K562 (cell line): Measurements from ENCODE around the gene CCDC106. TPM values are rescaled to one million over a fixed set of nuclear protein-coding genes. Genes with fewer than 3 reads are reported as not detected.

Experiments used
- ATAC-seq: fragments of 200-7000 bp; cut with Tn5 transposase; 3 replicates; pipeline ENCODE4 v1.9.1; 2020; ENCODE audit warnings: moderate library complexity
- BruUV-seq: library from RNA; stranded (reverse); fragments of 400-500 nt; replicated peaks from 2 replicates; lab custom pipeline; 2021; lab: Mats Ljungman, UMichigan
- CTCF ChIA-PET: fragments of 300-600 bp; formaldehyde crosslinking; extraction: SDS; loops from one replicate; lab custom pipeline; 2021; ENCODE audit warnings: low intra/inter-chr PET ratio; lab: Yijun Ruan, JAX
- POLR2A ChIA-PET: fragments of 300-600, 350-650 bp; sonication (Branson Sonifier 250); formaldehyde crosslinking; extraction: SDS; loops from one replicate; lab custom pipeline; 2021; ENCODE audit warnings: antibody characterized with exemption, inconsistent platforms; lab: Yijun Ruan, JAX
- DNase-seq, 4 experiments: peaks; one replicate each; pipeline versions ENCODE4 v3.0.0 to v3.0.0-alpha.2; 2011 to 2018; ENCODE audit warnings: low spot score in 3 of 4, mixed read lengths in 3 of 4; ENCODE audit errors: extremely low read depth in 1 of 4
- FAIRE-seq: peaks from 2 replicates; lab custom pipeline; 2011; peaks lifted over from hg19 to GRCh38; lab: Jason Lieb, UNC
- H2AFZ ChIP-seq: 2 replicates; pipeline ENCODE4 v1.6.0; 2011; ENCODE audit warnings: low read depth, low read length, control low read depth, inconsistent platforms
- H3K27ac ChIP-seq: fragments of 200-600 bp; 3 replicates; pipeline ENCODE4 v1.8.0; 2011; ENCODE audit warnings: low read depth, mild to moderate bottlenecking, control low read depth, inconsistent platforms, low read length, moderate library complexity, mixed read lengths; ENCODE audit errors: extremely low read depth
- H3K27me3 ChIP-seq, 2 experiments: fragments of 300-600 bp in 1 of 2; 2 replicates in 1 of 2; 3 replicates in 1 of 2; pipeline versions ENCODE4 v1.6.0 to v1.8.0; 2011; ENCODE audit warnings: inconsistent platforms in 2 of 2, low read length in 2 of 2, mild to moderate bottlenecking in 1 of 2, mixed read lengths in 1 of 2, moderate library complexity in 1 of 2; ENCODE audit not compliant: control insufficient read depth in 2 of 2, insufficient read depth in 2 of 2
- H3K36me3 ChIP-seq: fragments of 300-600 bp; 3 replicates; pipeline ENCODE4 v1.8.0; 2011; ENCODE audit warnings: mild to moderate bottlenecking, low read length, inconsistent platforms; ENCODE audit not compliant: control insufficient read depth, insufficient read depth
- H3K4me1 ChIP-seq, 2 experiments: fragments of 200-600 bp in 1 of 2; replicated peaks in 1 of 2; 2 replicates in 1 of 2; 3 replicates in 1 of 2; pipeline versions ENCODE4 v1.5.1 to v1.8.0; 2011; ENCODE audit warnings: inconsistent platforms in 2 of 2, low read length in 2 of 2, mild to moderate bottlenecking in 1 of 2, mixed read lengths in 1 of 2, moderate library complexity in 1 of 2; ENCODE audit not compliant: control insufficient read depth in 2 of 2, insufficient read depth in 2 of 2
- H3K4me2 ChIP-seq: 2 replicates; pipeline ENCODE4 v1.6.1; 2011; ENCODE audit warnings: low read length, control low read depth, inconsistent platforms, mixed read lengths; ENCODE audit not compliant: insufficient read depth
- H3K4me3 ChIP-seq: fragments of 200-600 bp; sonication (generic), shearing (Covaris generic); 2 replicates; pipeline ENCODE4 v1.5.1; 2016; ENCODE audit warnings: control low read depth, inconsistent platforms
- H3K79me2 ChIP-seq: fragments of 200-600 bp; 3 replicates; pipeline ENCODE4 v1.8.0; 2011; ENCODE audit warnings: low read length, inconsistent platforms; ENCODE audit not compliant: control insufficient read depth, insufficient read depth
- H3K9ac ChIP-seq, 2 experiments: 2 replicates each; pipeline versions ENCODE4 v1.6.0 to v1.6.1; 2011; ENCODE audit warnings: low read depth in 2 of 2, low read length in 2 of 2, control low read depth in 1 of 2, inconsistent platforms in 1 of 2, mild to moderate bottlenecking in 1 of 2, mixed read lengths in 1 of 2; ENCODE audit not compliant: insufficient read depth in 1 of 2
- H3K9me1 ChIP-seq: one replicate; pipeline ENCODE4 v1.6.0; 2011; ENCODE audit warnings: inconsistent platforms, mild to moderate bottlenecking, low read length, moderate library complexity; ENCODE audit not compliant: control insufficient read depth, insufficient read depth
- H3K9me3 ChIP-seq: replicated peaks from 2 replicates; pipeline ENCODE4 v1.5.1; 2011; ENCODE audit warnings: low read depth, low read length, inconsistent platforms; ENCODE audit not compliant: control insufficient read depth, insufficient read depth
- H4K20me1 ChIP-seq: replicated peaks from 2 replicates; pipeline ENCODE4 v1.6.1; 2011; ENCODE audit warnings: low read length, inconsistent platforms, mixed read lengths; ENCODE audit not compliant: control insufficient read depth, insufficient read depth
- CBFA2T2 ChIP-seq: fragments of 450-650 bp; conservative IDR thresholded peaks from 2 replicates; pipeline ENCODE4 v1.6.1; 2017; ENCODE audit warnings: mild to moderate bottlenecking
- CREM ChIP-seq: IDR thresholded peaks from 2 replicates; pipeline ENCODE4 v1.6.1; 2014; ENCODE audit warnings: antibody characterized with exemption, low read depth
- EHMT2 ChIP-seq: fragments of 450-650 bp; IDR thresholded peaks from 2 replicates; pipeline ENCODE4 v1.6.1; 2018; ENCODE audit warnings: antibody characterized with exemption
- KLF13 ChIP-seq: fragments of 450-650 bp; IDR thresholded peaks from 2 replicates; pipeline ENCODE4 v1.6.1; 2016; ENCODE audit warnings: missing genetic modification characterization, low read depth, mild to moderate bottlenecking, missing compliant biosample characterization, moderate library complexity, borderline replicate concordance
- MECOM ChIP-seq: fragments of 250-450 bp; sonication (Bioruptor Pico); IDR thresholded peaks from 2 replicates; pipeline ENCODE4 v1.8.0; 2022; ENCODE audit warnings: inconsistent platforms
- RB1 ChIP-seq: fragments of 450-650 bp; IDR thresholded peaks from 2 replicates; pipeline ENCODE4 v1.6.1; 2017; ENCODE audit warnings: low read depth, mild to moderate bottlenecking
- SIN3B ChIP-seq: fragments of 450-650 bp; IDR thresholded peaks from 2 replicates; pipeline ENCODE4 v1.6.1; 2017; ENCODE audit warnings: low read depth, mild to moderate bottlenecking, moderate library complexity
- ZNF274 ChIP-seq: IDR thresholded peaks from 2 replicates; pipeline ENCODE4 v1.6.1; 2011; ENCODE audit warnings: low read depth, mild to moderate bottlenecking, low read length, moderate library complexity, borderline replicate concordance
- WGBS: fragments of 100-300 bp; shearing (Covaris generic); methylation state at CpG from one replicate; pipeline ENCODE4 v1.1.6; 2016; ENCODE audit warnings: low coverage, mixed read lengths; ENCODE audit not compliant: insufficient coverage; ENCODE audit errors: missing lambda C conversion rate; 5-methylcytosine and 5-hydroxymethylcytosine counted together
- in situ Hi-C: fragments of 300-500 bp; cut with MboI; formaldehyde crosslinking; loops from 4 replicates; pipeline ENCODE4 v1.15.0; 2018; ENCODE audit warnings: inconsistent platforms, mixed read lengths
- intact Hi-C: fragments of 100-400 bp; cut with micrococcal nuclease; formaldehyde crosslinking; loops from 2 replicates; pipeline ENCODE4 v1.14.2; 2022
- polyA plus RNA-seq, 8 experiments: library from polyadenylated mRNA; depleted of rRNA in 4 of 8; stranded (reverse) in 5 of 8; unstranded in 3 of 8; fragments of >200 nt; fragmentation: Nextera tagmentation in 2 of 8; fragmentation: Illumina TruSeq in 1 of 8; extraction: Ambion mirVana in 2 of 8; extraction: Trizol in 1 of 8; gene quantifications; 2 replicates each; pipeline versions ENCODE4 v1.2.1 to v1.2.3, GENCODE V29; 2011 to 2014; ENCODE audit warnings: inconsistent platforms in 1 of 8, missing spikeins in 1 of 8
- total RNA-seq, 7 experiments: library from RNA; depleted of rRNA in 6 of 7; stranded (reverse); fragments of >200 nt in 6 of 7; fragmentation: Illumina TruSeq in 2 of 7; extraction: Trizol in 2 of 7; gene quantifications; 2 replicates each; pipeline versions ENCODE4 v1.2.1 to v1.2.3, GENCODE V29; 2011 to 2021; ENCODE audit warnings: low replicate concordance in 1 of 7
- TF ChIP-seq, protein P1 (sequence below), 2 experiments: fragments of 450-650 bp; IDR thresholded peaks; 2 replicates each; pipeline ENCODE4 v1.6.1; 2016
- TF ChIP-seq, protein P2 (sequence below): fragments of 450-650 bp; formaldehyde crosslinking; conservative IDR thresholded peaks from 2 replicates; pipeline ENCODE4 v1.4.0; 2022; ENCODE audit warnings: mild to moderate bottlenecking, missing genetic modification characterization

CCDC106 gene
- total and polyA plus RNA-seq, 9 of the 15 experiments (the other 6 are each of a cell fraction or from before 2014, with no cell fraction given): 0.10 to 27.5 (median 15.0) TPM; not detected in 1

DNA sequence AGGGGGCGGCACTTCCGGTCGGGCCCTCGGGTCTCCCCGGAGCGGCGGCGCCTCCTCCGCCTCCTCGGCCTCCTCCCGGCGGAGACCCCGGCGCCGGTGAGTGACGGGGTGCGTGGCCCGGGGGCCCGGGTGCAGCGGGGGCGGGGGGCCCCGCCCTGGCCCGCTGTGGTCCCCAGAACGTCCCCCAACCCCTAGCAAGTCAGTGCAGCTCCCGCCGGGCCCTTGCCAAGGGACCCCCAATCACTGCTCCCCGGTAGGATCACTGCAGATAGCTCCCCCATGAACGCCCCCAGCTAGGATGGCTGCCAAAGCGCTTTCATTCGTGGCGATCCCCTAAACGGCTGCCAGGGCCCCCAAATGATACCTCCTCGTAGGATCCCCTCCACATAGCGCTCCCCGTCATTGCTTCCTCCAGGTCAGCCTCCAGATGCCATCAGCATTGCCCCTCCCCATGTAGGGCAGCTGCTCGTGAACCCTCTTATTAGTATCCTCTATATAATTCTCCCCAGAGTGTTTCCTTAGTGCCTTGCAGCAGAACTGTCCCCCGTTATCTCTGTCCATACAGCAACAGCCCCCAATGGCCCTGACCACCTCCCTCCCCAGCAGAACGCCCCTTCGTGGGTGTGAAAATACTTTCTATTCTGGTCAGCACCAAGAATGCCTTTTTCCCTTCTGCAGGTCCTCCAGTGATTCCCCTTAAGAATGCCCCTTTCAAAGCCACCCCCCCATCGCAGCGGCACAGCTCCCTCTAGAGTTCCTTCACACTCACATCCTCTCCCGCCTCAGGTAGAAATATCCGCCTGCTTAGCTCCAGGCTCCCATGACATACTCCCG, 42.2 kb upstream of the CCDC106 start, which contains the start of gene ZNF865:
Gene ZNF865, plus strand, starts transcription at position 11 of the 834 bp plus-strand sequence. CDS start 7,972 bp downstream, outside the sequence.
- FAIRE-seq: peak; percentile 92
- Histone ChIP-seq H3K9me1 (no peaks in the 10 kb centered on the region), H3K4me3 (peak within 1 kb of the TSS; percentile 84), H3K4me2 (peak within 1 kb of the TSS; percentile 97), H3K9me3 (0 out of 2 replicates have a peak, but pooled peaks cover 2% of the 10 kb centered on the region), H2AFZ (peak within 1 kb of the TSS; percentile 84), H3K4me1 (peaks cover 24 to 38% of the 10 kb centered on the region in 2 experiments), H3K27ac (peak within 1 kb of the TSS; percentile 87), H3K79me2 (peaks cover 26% of the 10 kb centered on the region), H3K9ac (peak within 1 kb of the TSS; percentile 80 to 93), H4K20me1 (no peaks in the 10 kb centered on the region), H3K36me3 (peaks cover 16% of the 10 kb centered on the region; the same call in 2 of the 3 replicates), H3K27me3 (no peaks in the 10 kb centered on the region)
- in situ Hi-C loops: no loop called here
- no TSS peak for BruUV-seq
- peak; percentile 74 to 92 (median 78) for DNase-seq
- ChIA-PET POLR2A (interaction anchor here (0.7 to 2.2 kb wide), 9 partner anchors 13 to 144 kb away, joined by 3 to 18 read pairs (median 4); partner anchors contain the start of genes U2AF2 and ZNF784), CTCF (interaction anchor here (0.6 to 2.5 kb wide), 5 partner anchors 26 to 195 kb away, joined by 3 to 23 read pairs (median 4); no protein-coding TSS in a partner anchor)
- intact Hi-C loops: loop anchor here (1.0 kb wide), 1 partner anchor 89 kb away; no protein-coding TSS in a partner anchor
- ATAC-seq: peak; percentile 78
- under 1% methylated on average over 32 of the region's 44 CpGs for WGBS
- TF ChIP-seq CREM: peak; percentile 53; the same call in 1 of the 2 replicates
- TF ChIP-seq, protein P1, sequence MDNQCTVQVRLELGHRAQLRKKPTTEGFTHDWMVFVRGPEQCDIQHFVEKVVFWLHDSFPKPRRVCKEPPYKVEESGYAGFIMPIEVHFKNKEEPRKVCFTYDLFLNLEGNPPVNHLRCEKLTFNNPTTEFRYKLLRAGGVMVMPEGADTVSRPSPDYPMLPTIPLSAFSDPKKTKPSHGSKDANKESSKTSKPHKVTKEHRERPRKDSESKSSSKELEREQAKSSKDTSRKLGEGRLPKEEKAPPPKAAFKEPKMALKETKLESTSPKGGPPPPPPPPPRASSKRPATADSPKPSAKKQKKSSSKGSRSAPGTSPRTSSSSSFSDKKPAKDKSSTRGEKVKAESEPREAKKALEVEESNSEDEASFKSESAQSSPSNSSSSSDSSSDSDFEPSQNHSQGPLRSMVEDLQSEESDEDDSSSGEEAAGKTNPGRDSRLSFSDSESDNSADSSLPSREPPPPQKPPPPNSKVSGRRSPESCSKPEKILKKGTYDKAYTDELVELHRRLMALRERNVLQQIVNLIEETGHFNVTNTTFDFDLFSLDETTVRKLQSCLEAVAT (IDR thresholded peaks at IDR 0.05): 0 out of 4 replicates have a peak, but pooled peaks of 1 of the 2 experiments have one; percentile 51
- peak; percentile 44; the same call in 1 of the 2 replicates for TF ChIP-seq RB1
- TF ChIP-seq MECOM (CRISPR knock-in tag): no peak
- 0 out of 2 replicates have a peak, but pooled peaks have one; percentile 1 for TF ChIP-seq CBFA2T2
- no peak for TF ChIP-seq ZNF274
- TF ChIP-seq, protein P2, sequence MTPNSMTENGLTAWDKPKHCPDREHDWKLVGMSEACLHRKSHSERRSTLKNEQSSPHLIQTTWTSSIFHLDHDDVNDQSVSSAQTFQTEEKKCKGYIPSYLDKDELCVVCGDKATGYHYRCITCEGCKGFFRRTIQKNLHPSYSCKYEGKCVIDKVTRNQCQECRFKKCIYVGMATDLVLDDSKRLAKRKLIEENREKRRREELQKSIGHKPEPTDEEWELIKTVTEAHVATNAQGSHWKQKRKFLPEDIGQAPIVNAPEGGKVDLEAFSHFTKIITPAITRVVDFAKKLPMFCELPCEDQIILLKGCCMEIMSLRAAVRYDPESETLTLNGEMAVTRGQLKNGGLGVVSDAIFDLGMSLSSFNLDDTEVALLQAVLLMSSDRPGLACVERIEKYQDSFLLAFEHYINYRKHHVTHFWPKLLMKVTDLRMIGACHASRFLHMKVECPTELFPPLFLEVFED (CRISPR knock-in tag): peak; percentile 62; the same call in 1 of the 2 replicates
- 0 out of 2 replicates have a peak, but pooled peaks have one; percentile 6 for TF ChIP-seq KLF13 (tag)
- TF ChIP-seq EHMT2: no peak
- no peak for TF ChIP-seq SIN3B
